Liver (tissue), 9 donors: ENCODE results near the gene DYSF. TPM values are rescaled to one million over a fixed set of nuclear protein-coding genes. Genes with fewer than 3 reads are reported as not detected.

ENCODE experiments used
- DNase-seq: peaks from one replicate; pipeline ENCODE4 v3.0.0-alpha.2; 2017; ENCODE audit warnings: low spot score
- H3K27ac ChIP-seq, 2 donors: one replicate each; pipeline ENCODE4 v1.7.0; 2013; ENCODE audit warnings: inconsistent platforms in 2 of 2, low read length in 2 of 2, control low read depth in 1 of 2, low read depth in 1 of 2, mild to moderate bottlenecking in 1 of 2
- H3K27me3 ChIP-seq, 4 donors: one replicate each; pipeline versions ENCODE4 v1.6.1 to v1.7.0; 2013; ENCODE audit warnings: low read length in 3 of 4, inconsistent platforms in 1 of 4, mild to moderate bottlenecking in 1 of 4, moderate library complexity in 1 of 4; ENCODE audit not compliant: control insufficient read depth in 4 of 4, insufficient read depth in 4 of 4
- H3K36me3 ChIP-seq, 4 donors: one replicate each; pipeline versions ENCODE4 v1.6.1 to v1.7.0; 2013; ENCODE audit warnings: low read length in 3 of 4, mild to moderate bottlenecking in 3 of 4, low read depth in 1 of 4, moderate library complexity in 1 of 4; ENCODE audit not compliant: control insufficient read depth in 4 of 4, insufficient read depth in 3 of 4
- H3K4me1 ChIP-seq, 4 donors: one replicate each; pipeline versions ENCODE4 v1.6.1 to v1.7.0; 2013; ENCODE audit warnings: low read length in 3 of 4, mild to moderate bottlenecking in 3 of 4, moderate library complexity in 1 of 4; ENCODE audit not compliant: control insufficient read depth in 4 of 4, insufficient read depth in 4 of 4
- H3K4me3 ChIP-seq, 3 donors: one replicate each; pipeline versions ENCODE4 v1.6.1 to v1.7.0; 2013; ENCODE audit warnings: low read length in 3 of 3, control low read depth in 1 of 3, low read depth in 1 of 3, mild to moderate bottlenecking in 1 of 3
- H3K9ac ChIP-seq, 2 donors: one replicate each; pipeline ENCODE4 v1.7.0; 2013; ENCODE audit warnings: low read length in 2 of 2, mild to moderate bottlenecking in 2 of 2, moderate library complexity in 2 of 2, control low read depth in 1 of 2, low read depth in 1 of 2
- H3K9me3 ChIP-seq, 4 donors: one replicate each; pipeline versions ENCODE4 v1.6.1 to v1.7.0; 2013; ENCODE audit warnings: low read length in 3 of 4; ENCODE audit not compliant: control insufficient read depth in 4 of 4
- ATF3 ChIP-seq: IDR thresholded peaks from 2 replicates; pipeline ENCODE4 v1.6.1; 2016; ENCODE audit warnings: antibody characterized with exemption
- EGR1 ChIP-seq, 2 donors: IDR thresholded peaks; 2 replicates each; pipeline ENCODE4 v1.6.1; 2016 to 2018; ENCODE audit warnings: antibody characterized with exemption in 2 of 2, low read depth in 2 of 2
- FOXA1 ChIP-seq: IDR thresholded peaks from 2 replicates; pipeline ENCODE4 v1.6.1; 2016; ENCODE audit warnings: antibody characterized with exemption
- FOXA2 ChIP-seq: IDR thresholded peaks from 2 replicates; pipeline ENCODE4 v1.6.1; 2016; ENCODE audit warnings: antibody characterized with exemption
- GABPA ChIP-seq, 2 donors: IDR thresholded peaks in 1 of 2; conservative IDR thresholded peaks in 1 of 2; 2 replicates each; pipeline ENCODE4 v1.6.1; 2016; ENCODE audit warnings: antibody characterized with exemption in 2 of 2, mild to moderate bottlenecking in 1 of 2, moderate library complexity in 1 of 2
- HNF4A ChIP-seq, 2 donors: conservative IDR thresholded peaks; 2 replicates each; pipeline ENCODE4 v1.6.1; 2016; ENCODE audit warnings: antibody characterized with exemption in 2 of 2, mild to moderate bottlenecking in 2 of 2
- HNF4G ChIP-seq: IDR thresholded peaks from 2 replicates; pipeline ENCODE4 v1.6.1; 2016; ENCODE audit warnings: antibody characterized with exemption
- JUND ChIP-seq, 2 donors: IDR thresholded peaks; 2 replicates each; pipeline ENCODE4 v1.6.1; 2016; ENCODE audit warnings: antibody characterized with exemption in 2 of 2
- NR2F2 ChIP-seq: IDR thresholded peaks from 2 replicates; pipeline ENCODE4 v1.6.1; 2016; ENCODE audit warnings: antibody characterized with exemption
- RAD21 ChIP-seq, 2 donors: IDR thresholded peaks; 2 replicates each; pipeline ENCODE4 v1.6.1; 2016; ENCODE audit warnings: antibody characterized with exemption in 2 of 2, mild to moderate bottlenecking in 2 of 2
- RXRA ChIP-seq, 2 donors: IDR thresholded peaks; 2 replicates each; pipeline ENCODE4 v1.6.1; 2017 to 2018; ENCODE audit warnings: antibody characterized with exemption in 2 of 2, mild to moderate bottlenecking in 1 of 2
- SP1 ChIP-seq: IDR thresholded peaks from 2 replicates; pipeline ENCODE4 v1.6.1; 2018; ENCODE audit warnings: antibody characterized with exemption, mild to moderate bottlenecking
- TAF1 ChIP-seq: conservative IDR thresholded peaks from 2 replicates; pipeline ENCODE4 v1.6.1; 2016; ENCODE audit warnings: antibody characterized with exemption, mild to moderate bottlenecking
- YY1 ChIP-seq: IDR thresholded peaks from 2 replicates; pipeline ENCODE4 v1.6.1; 2016; ENCODE audit warnings: antibody characterized with exemption, mild to moderate bottlenecking
- WGBS: extraction: QIAGEN DNeasy Blood & Tissue Kit; methylation state at CpG from one replicate; pipeline ENCODE4 v1.1.7; 2013; 5-methylcytosine and 5-hydroxymethylcytosine counted together
- polyA plus RNA-seq, 2 donors: library from polyadenylated mRNA; stranded (reverse) in 1 of 2; unstranded in 1 of 2; fragments of 200-250 nt in 1 of 2; fragments of >200 nt in 1 of 2; fragmentation: Nextera tagmentation in 1 of 2; extraction: Ambion mirVana in 1 of 2; gene quantifications; one replicate each; pipeline versions ENCODE4 v1.2.1 to v1.2.3, GENCODE V29; 2013 to 2015
- total RNA-seq, 2 donors: library from RNA; depleted of rRNA; stranded (reverse); fragments of >200 nt; gene quantifications; one replicate each; pipeline ENCODE4 v1.2.3, GENCODE V29; 2014
- TF ChIP-seq, protein P1 (sequence below): IDR thresholded peaks from 2 replicates; pipeline ENCODE4 v1.6.1; 2016; ENCODE audit warnings: antibody characterized with exemption, mild to moderate bottlenecking
- TF ChIP-seq, protein P2 (sequence below): fragments of 150-350 bp; IDR thresholded peaks from 2 replicates; pipeline ENCODE4 v1.5.1; 2017; ENCODE audit warnings: improper control_type of control experiment, low read depth, low read length; ENCODE audit not compliant: missing input control
- TF ChIP-seq, protein P3 (sequence below): IDR thresholded peaks from 2 replicates; pipeline ENCODE4 v1.6.1; 2016; ENCODE audit warnings: antibody characterized with exemption
- TF ChIP-seq, protein P4 (sequence below): IDR thresholded peaks from 2 replicates; pipeline ENCODE4 v1.6.1; 2016; ENCODE audit warnings: antibody characterized with exemption
- donor health status: healthy.
- donor health status: healthy.
- donor health status: healthy.
- donor health status: healthy.
- donor health status: healthy.

DYSF gene
- total and polyA plus RNA-seq, 4 donors = 8.5 to 20.8 (median 13.6) TPM

DNA sequence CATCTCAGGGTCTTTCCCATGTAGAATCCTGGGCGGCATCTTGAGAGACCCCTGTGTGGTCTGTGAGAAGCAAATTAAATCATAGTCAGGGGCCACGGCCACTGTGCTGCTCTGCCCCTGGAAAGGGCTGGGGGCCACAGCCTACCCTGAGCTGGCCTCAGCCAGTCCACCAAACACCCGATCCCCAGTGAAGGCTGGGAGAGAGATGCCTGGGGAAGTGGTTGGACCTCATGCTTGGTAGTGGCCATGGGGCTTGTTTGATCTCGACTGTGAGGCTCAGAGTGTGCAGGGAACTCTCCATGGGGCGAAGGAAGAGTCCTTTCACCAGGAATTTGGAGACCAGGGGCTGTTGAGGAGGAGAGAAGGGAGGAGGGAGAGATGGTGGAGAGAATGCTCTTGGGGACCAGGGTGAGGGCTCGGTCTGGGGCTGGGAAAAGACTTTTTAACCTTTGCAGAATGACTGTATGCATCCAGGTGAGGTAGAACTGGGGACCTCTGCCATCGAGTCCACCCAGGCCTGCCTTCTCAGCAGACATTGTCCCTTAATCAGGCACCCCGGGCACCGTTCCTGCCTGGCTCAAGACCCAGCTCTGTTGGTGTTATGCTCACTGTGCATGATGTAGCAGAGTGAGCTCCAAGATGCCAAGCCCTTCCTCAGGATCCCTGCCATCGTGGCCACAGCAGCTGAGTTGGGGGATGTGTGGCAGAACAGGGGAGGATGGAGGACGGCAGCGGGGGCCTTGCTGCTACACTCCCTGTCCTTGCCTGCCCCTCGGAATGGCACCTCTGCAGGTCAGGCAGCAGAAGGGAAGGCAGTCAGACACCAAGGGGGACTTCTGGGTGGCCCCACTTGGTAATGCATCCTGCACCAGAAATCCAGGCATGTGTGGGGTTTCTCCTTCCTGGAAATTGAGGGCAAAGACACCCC is 249.9 kb downstream of the DYSF start:
- Histone ChIP-seq H3K9me3 (no peaks in the 10 kb centered on the region), H3K4me1 (no peaks in the 10 kb centered on the region), H3K9ac (no peak overlapping the region), H3K27ac (no peak overlapping the region), H3K36me3 (no peaks in the 10 kb centered on the region), H3K4me3 (no peak overlapping the region), H3K27me3 (no peaks in the 10 kb centered on the region)
- 78% methylated on average over 13 of the region's 13 CpGs for WGBS
- DNase-seq = no peak
- TF ChIP-seq RXRA (IDR thresholded peaks at IDR 0.05) (no peak), SP1 (no peak), HNF4G (no peak), YY1 (no peak), TAF1 (no peak), JUND (IDR thresholded peaks at IDR 0.05) (no peak), HNF4A (conservative IDR thresholded peaks at IDR 0.05) (no peak), EGR1 (IDR thresholded peaks at IDR 0.05; ENCODE audit: low read depth in 2 of 2) (no peak), FOXA2 (no peak), RAD21 (IDR thresholded peaks at IDR 0.05) (no peak), ATF3 (no peak), FOXA1 (no peak), GABPA (IDR thresholded peaks at IDR 0.05 in 1 of 2, conservative IDR thresholded peaks at IDR 0.05 in 1 of 2) (no peak), NR2F2 (no peak)
- TF ChIP-seq, protein P1, sequence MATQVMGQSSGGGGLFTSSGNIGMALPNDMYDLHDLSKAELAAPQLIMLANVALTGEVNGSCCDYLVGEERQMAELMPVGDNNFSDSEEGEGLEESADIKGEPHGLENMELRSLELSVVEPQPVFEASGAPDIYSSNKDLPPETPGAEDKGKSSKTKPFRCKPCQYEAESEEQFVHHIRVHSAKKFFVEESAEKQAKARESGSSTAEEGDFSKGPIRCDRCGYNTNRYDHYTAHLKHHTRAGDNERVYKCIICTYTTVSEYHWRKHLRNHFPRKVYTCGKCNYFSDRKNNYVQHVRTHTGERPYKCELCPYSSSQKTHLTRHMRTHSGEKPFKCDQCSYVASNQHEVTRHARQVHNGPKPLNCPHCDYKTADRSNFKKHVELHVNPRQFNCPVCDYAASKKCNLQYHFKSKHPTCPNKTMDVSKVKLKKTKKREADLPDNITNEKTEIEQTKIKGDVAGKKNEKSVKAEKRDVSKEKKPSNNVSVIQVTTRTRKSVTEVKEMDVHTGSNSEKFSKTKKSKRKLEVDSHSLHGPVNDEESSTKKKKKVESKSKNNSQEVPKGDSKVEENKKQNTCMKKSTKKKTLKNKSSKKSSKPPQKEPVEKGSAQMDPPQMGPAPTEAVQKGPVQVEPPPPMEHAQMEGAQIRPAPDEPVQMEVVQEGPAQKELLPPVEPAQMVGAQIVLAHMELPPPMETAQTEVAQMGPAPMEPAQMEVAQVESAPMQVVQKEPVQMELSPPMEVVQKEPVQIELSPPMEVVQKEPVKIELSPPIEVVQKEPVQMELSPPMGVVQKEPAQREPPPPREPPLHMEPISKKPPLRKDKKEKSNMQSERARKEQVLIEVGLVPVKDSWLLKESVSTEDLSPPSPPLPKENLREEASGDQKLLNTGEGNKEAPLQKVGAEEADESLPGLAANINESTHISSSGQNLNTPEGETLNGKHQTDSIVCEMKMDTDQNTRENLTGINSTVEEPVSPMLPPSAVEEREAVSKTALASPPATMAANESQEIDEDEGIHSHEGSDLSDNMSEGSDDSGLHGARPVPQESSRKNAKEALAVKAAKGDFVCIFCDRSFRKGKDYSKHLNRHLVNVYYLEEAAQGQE = no peak
- TF ChIP-seq, protein P2, sequence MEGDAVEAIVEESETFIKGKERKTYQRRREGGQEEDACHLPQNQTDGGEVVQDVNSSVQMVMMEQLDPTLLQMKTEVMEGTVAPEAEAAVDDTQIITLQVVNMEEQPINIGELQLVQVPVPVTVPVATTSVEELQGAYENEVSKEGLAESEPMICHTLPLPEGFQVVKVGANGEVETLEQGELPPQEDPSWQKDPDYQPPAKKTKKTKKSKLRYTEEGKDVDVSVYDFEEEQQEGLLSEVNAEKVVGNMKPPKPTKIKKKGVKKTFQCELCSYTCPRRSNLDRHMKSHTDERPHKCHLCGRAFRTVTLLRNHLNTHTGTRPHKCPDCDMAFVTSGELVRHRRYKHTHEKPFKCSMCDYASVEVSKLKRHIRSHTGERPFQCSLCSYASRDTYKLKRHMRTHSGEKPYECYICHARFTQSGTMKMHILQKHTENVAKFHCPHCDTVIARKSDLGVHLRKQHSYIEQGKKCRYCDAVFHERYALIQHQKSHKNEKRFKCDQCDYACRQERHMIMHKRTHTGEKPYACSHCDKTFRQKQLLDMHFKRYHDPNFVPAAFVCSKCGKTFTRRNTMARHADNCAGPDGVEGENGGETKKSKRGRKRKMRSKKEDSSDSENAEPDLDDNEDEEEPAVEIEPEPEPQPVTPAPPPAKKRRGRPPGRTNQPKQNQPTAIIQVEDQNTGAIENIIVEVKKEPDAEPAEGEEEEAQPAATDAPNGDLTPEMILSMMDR = no peak
- TF ChIP-seq, protein P3, sequence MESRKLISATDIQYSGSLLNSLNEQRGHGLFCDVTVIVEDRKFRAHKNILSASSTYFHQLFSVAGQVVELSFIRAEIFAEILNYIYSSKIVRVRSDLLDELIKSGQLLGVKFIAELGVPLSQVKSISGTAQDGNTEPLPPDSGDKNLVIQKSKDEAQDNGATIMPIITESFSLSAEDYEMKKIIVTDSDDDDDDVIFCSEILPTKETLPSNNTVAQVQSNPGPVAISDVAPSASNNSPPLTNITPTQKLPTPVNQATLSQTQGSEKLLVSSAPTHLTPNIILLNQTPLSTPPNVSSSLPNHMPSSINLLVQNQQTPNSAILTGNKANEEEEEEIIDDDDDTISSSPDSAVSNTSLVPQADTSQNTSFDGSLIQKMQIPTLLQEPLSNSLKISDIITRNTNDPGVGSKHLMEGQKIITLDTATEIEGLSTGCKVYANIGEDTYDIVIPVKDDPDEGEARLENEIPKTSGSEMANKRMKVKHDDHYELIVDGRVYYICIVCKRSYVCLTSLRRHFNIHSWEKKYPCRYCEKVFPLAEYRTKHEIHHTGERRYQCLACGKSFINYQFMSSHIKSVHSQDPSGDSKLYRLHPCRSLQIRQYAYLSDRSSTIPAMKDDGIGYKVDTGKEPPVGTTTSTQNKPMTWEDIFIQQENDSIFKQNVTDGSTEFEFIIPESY = no peak
- TF ChIP-seq, protein P4, sequence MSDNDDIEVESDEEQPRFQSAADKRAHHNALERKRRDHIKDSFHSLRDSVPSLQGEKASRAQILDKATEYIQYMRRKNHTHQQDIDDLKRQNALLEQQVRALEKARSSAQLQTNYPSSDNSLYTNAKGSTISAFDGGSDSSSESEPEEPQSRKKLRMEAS = no peak
